ENCODE results near the gene AKAP6.

Gene AKAP6

DNA sequence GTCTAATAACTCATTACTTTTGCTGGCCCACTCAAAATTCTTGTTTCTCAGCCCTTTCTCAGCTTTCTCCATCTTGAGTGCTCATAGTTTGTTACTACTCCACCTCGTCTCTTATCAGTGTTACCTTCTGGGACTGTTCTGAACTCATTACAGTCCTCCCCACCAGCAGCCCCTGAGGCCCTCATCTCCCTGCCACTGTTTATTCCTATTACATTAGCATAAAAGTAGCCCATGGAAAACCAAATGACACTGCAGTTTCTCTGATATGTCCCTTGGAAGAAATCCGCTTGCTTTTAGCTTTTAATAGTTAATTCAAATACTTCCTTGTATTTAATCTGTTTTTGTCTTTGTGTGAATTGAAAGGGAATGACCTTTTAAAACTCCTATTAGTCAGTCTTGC lies 7.6 kb downstream of the AKAP6 start:
- TF ChIP-seq, protein P1, sequence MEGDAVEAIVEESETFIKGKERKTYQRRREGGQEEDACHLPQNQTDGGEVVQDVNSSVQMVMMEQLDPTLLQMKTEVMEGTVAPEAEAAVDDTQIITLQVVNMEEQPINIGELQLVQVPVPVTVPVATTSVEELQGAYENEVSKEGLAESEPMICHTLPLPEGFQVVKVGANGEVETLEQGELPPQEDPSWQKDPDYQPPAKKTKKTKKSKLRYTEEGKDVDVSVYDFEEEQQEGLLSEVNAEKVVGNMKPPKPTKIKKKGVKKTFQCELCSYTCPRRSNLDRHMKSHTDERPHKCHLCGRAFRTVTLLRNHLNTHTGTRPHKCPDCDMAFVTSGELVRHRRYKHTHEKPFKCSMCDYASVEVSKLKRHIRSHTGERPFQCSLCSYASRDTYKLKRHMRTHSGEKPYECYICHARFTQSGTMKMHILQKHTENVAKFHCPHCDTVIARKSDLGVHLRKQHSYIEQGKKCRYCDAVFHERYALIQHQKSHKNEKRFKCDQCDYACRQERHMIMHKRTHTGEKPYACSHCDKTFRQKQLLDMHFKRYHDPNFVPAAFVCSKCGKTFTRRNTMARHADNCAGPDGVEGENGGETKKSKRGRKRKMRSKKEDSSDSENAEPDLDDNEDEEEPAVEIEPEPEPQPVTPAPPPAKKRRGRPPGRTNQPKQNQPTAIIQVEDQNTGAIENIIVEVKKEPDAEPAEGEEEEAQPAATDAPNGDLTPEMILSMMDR (conservative IDR thresholded peaks at IDR 0.05) = no peak
- no peak for TF ChIP-seq ZFX (IDR thresholded peaks at IDR 0.05)
- H3K27ac ChIP-seq = no peak overlapping the region

DNA sequence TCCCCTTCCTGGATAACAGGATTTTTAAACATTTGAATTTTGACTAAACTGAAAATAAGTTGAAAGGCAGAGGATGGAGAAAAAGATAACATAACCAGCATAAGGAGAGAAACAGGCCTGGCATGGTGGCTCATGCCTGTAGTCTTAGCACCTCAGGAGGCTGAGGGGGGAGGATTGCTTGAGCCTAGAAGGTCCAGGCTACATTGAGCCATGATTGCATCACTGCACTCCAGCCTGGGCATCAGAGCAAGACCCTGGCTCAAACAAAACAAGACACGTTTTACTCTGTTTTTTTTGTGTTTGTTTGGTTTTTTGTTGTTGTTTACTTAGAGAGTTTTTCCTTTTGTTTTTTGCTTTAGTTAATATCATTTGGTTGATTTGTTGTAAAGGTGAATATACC lies 8.7 kb downstream of the AKAP6 start:
- TF ChIP-seq ZFX (IDR thresholded peaks at IDR 0.05) = no peak
- TF ChIP-seq, protein P1 (conservative IDR thresholded peaks at IDR 0.05) = no peak
- H3K27ac ChIP-seq = no peak overlapping the region

DNA sequence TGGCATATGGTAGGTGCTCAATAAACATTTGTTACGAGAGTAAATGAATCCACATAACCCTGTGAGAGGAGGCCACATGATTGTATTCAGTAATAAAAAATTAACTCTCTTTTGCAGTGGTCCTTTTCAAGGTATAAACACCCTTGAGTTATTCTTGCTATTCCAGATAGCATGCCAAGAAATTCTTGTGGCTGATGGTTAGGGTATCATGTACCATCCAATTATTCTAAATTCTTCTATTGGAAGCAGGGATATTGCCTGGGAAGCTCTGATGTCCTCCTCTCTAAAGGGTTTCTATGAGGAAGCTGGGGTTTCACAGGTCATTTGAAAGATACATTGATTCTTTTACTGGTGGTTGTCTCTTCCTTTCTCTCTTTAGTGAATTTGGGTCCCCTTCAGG lies 10.1 kb downstream of the AKAP6 start:
- no peak overlapping the region for H3K27ac ChIP-seq
- TF ChIP-seq ZFX (IDR thresholded peaks at IDR 0.05) = no peak
- TF ChIP-seq, protein P1 (conservative IDR thresholded peaks at IDR 0.05) = no peak

DNA sequence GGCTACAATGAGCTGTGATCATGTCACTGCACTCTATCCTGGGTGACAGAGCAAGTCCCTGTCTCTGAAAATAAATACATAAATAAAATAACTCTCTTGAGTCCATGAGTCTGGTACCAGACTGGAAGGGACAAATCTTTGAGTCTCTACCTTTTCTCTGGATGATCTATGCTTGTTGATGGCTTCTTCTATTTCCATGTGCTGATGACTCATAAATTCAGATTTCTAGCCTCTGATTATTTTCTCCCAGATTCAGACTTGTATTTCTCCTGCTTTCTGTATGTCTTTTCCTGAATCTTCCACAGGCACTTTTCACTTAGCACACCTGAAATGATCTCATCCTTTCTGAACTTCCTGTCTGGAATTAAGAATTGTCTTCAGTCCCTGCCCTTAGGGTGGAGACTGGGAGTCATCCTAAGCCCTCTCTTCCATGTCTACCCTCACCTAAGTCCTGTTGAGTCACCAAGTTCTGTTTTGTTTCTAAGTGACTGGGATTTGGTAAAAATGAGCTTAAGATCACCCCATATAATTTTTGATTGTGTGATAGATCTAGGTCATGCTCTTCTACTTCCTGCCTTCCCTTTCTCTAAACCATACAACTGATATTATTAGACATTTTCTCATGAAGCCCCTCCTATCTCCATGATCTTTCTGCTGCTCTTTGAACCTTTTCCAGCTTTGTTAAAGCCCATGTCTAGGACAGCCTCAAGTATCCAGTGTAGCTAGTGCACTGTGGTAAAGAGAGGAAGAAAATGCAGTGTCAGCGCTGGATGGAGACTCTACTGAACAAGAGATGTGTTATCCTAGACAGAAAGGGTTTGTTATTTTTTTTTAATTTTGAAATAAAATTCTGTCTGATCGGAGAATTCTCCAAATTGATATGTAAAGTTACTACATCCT lies 13.1 kb downstream of the AKAP6 start:
- TF ChIP-seq ZFX (IDR thresholded peaks at IDR 0.05) = no peak
- TF ChIP-seq, protein P1 (conservative IDR thresholded peaks at IDR 0.05) = no peak
- no peak overlapping the region for H3K27ac ChIP-seq

DNA sequence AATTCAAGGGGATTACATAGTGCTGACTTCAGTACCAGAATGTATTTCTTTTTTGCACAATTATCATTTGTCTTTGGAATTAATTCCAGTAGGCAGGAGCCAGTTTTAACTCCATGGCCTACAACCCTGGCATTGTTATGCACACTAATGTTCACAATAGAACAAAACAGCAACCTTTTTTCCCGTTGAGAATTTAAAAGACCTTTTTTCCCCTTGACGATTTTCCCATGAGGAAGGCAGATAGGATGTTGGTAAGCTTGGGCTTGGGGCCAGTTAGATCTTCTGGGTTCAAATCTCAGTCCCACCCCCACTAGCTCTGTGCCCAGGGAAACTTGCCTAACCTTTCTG lies 13.7 kb downstream of the AKAP6 start:
- no peak overlapping the region for H3K27ac ChIP-seq

DNA sequence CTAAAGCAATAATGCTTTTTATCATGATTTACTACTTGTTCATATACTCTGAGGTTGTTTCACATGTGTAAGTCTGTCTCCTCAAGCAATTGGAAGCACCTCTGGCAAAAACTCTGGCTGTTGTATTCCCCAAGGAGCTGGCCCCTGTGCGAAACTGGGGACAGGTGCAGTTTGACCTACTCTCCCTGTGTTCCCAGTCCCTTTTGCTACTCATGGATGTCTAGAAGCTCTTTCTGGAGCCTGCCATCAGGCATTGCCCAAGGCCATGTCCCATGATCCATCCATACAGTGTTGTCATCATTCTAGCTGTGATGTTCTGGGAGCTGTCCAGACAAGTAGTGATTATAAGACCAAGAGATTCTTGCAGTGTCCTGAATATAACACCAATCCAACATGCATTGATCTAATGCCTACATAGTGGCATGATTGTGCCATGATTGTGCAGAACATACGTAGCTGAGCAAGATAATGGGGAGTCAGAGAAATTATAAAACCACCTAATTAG lies 14.9 kb downstream of the AKAP6 start:
- TF ChIP-seq, protein P1 (conservative IDR thresholded peaks at IDR 0.05) = no peak
- H3K27ac ChIP-seq = no peak overlapping the region

More for the DNA sequence above, 13.7 kb downstream of the AKAP6 start:
- TF ChIP-seq, protein P1 (conservative IDR thresholded peaks at IDR 0.05) = no peak
- TF ChIP-seq ZFX (IDR thresholded peaks at IDR 0.05) = no peak

DNA sequence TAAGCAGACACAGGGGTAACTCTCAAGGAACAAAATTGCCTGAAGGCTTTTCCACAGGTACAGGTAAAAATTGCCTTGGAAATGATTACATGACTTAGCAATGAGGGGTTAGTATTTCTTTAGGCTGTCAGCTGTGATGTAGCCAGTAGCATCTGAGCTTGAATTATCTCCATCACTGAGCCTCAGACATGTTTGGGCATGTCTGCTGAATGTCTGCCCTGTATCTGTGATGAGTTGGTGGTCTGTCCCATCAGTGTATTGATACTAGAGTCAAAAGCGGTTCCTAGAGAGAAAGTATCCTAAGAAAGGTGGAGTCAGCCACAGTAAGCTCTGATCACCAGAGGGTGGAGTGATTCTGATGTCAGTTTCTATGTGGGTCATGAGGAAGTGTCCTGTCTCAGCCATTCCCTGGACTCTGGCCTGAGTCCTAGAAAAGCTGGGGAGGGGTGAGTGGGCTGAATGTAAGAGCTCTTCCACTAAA lies 16.3 kb downstream of the AKAP6 start:
- TF ChIP-seq, protein P1 (conservative IDR thresholded peaks at IDR 0.05) = 0 out of 2 replicates have a peak, but pooled peaks have one; percentile 4
- TF ChIP-seq ZFX (IDR thresholded peaks at IDR 0.05) = no peak
- H3K27ac ChIP-seq = no peak overlapping the region
